HCT116 (cell line): ENCODE data around the gene HARBI1. TPM values are rescaled to one million over a fixed set of nuclear protein-coding genes. Genes with fewer than 3 reads are reported as not detected.

Source experiments
- ATAC-seq: fragments of 200-7000 bp; cut with Tn5 transposase; 2 replicates; pipeline ENCODE4 v1.9.1; 2020; ENCODE audit warnings: mild to moderate bottlenecking, moderate library complexity
- BruUV-seq: library from RNA; stranded (reverse); fragments of 400-500 nt; replicated peaks from 2 replicates; lab custom pipeline; 2021; lab: Mats Ljungman, UMichigan
- CTCF ChIA-PET: fragments of 300-600 bp; sonication (Branson Sonifier 250); formaldehyde crosslinking; loops from one replicate; lab custom pipeline; 2021; ENCODE audit warnings: antibody characterized with exemption; lab: Charles Lee
- POLR2A ChIA-PET: fragments of 300-600, 350-600 bp; sonication (Branson Sonifier 250); formaldehyde crosslinking; loops from one replicate; lab custom pipeline; 2021; ENCODE audit warnings: antibody characterized with exemption; lab: Charles Lee
- RAD21 ChIA-PET, 2 experiments: fragments of 300-600 bp; sonication (Branson Sonifier 250); formaldehyde crosslinking; loops; one replicate each; lab custom pipeline; 2023; ENCODE audit warnings: low total read pairs in 2 of 2; ENCODE audit not compliant: uncharacterized antibody in 2 of 2, unreplicated experiment in 2 of 2, low non-redundant PET in 1 of 2; lab: Charles Lee
- DNase-seq: peaks from one replicate; pipeline ENCODE4 v3.0.0-alpha.2; 2010; ENCODE audit warnings: low read depth, low spot score
- H2AFZ ChIP-seq: fragments of 200-600 bp; shearing (Covaris generic), sonication (generic); 2 replicates; pipeline ENCODE4 v1.6.1; 2017; ENCODE audit warnings: low read depth, mixed run types, mixed read lengths, antibody characterized with exemption, low read length; ENCODE audit not compliant: poor library complexity, severe bottlenecking
- H3K27ac ChIP-seq: 2 replicates; pipeline ENCODE4 v1.5.1; 2012; ENCODE audit warnings: low read depth, low read length
- H3K27me3 ChIP-seq: fragments of 200-600 bp; sonication (generic); 2 replicates; pipeline ENCODE4 v1.6.1; 2016; ENCODE audit warnings: mixed run types, low read length, mixed read lengths; ENCODE audit not compliant: insufficient read depth
- H3K36me3 ChIP-seq, 2 experiments: fragments of 200-500 bp in 1 of 2; fragments of 200-600 bp in 1 of 2; sonication (Bioruptor generic) in 1 of 2; sonication (generic) in 1 of 2; 2 replicates each; pipeline versions ENCODE4 v1.5.1 to v1.6.1; 2014 to 2016; ENCODE audit warnings: low read length in 2 of 2, inconsistent platforms in 1 of 2, mixed read lengths in 1 of 2, mixed run types in 1 of 2; ENCODE audit not compliant: insufficient read depth in 2 of 2, control insufficient read depth in 1 of 2
- H3K4me1 ChIP-seq, 2 experiments: fragments of 200-600 bp in 1 of 2; sonication (generic) in 1 of 2; 2 replicates each; pipeline versions ENCODE4 v1.5.1 to v1.6.1; 2012 to 2017; ENCODE audit warnings: low read length in 2 of 2, inconsistent platforms in 1 of 2, mild to moderate bottlenecking in 1 of 2, mixed read lengths in 1 of 2, mixed run types in 1 of 2, moderate library complexity in 1 of 2; ENCODE audit not compliant: insufficient read depth in 2 of 2, control insufficient read depth in 1 of 2
- H3K4me2 ChIP-seq: fragments of 200-600 bp; sonication (generic); 2 replicates; pipeline ENCODE4 v1.6.1; 2017; ENCODE audit warnings: mixed run types, low read length, mixed read lengths
- H3K4me3 ChIP-seq, 2 experiments: fragments of 200-600 bp in 1 of 2; sonication (generic) in 1 of 2; replicated peaks in 1 of 2; 2 replicates each; pipeline ENCODE4 v1.5.1; 2011 to 2016; ENCODE audit warnings: low read length in 2 of 2, control low read depth in 1 of 2, low read depth in 1 of 2, mild to moderate bottlenecking in 1 of 2, mixed read lengths in 1 of 2, mixed run types in 1 of 2
- H3K79me2 ChIP-seq: fragments of 200-600 bp; sonication (generic); 2 replicates; pipeline ENCODE4 v1.6.1; 2017; ENCODE audit warnings: mild to moderate bottlenecking, mixed run types, low read length, moderate library complexity, mixed read lengths; ENCODE audit not compliant: insufficient read depth
- H3K9ac ChIP-seq: fragments of 200-600 bp; sonication (generic); 2 replicates; pipeline ENCODE4 v1.6.1; 2016; ENCODE audit warnings: low read length, mixed read lengths
- H3K9me2 ChIP-seq: fragments of 200-600 bp; sonication (generic), shearing (Covaris generic); 2 replicates; pipeline ENCODE4 v1.6.1; 2017; ENCODE audit warnings: mixed run types, mild to moderate bottlenecking, moderate library complexity; ENCODE audit not compliant: insufficient read depth
- H3K9me3 ChIP-seq, 2 experiments: fragments of 200-500 bp in 1 of 2; fragments of 200-600 bp in 1 of 2; sonication (Bioruptor generic) in 1 of 2; sonication (generic) in 1 of 2; 2 replicates each; pipeline ENCODE4 v1.6.1; 2014 to 2017; ENCODE audit warnings: low read length in 2 of 2, mixed read lengths in 2 of 2, inconsistent platforms in 1 of 2, low read depth in 1 of 2, mild to moderate bottlenecking in 1 of 2, mixed run types in 1 of 2, moderate library complexity in 1 of 2; ENCODE audit not compliant: control insufficient read depth in 1 of 2, insufficient read depth in 1 of 2
- H4K20me1 ChIP-seq: fragments of 200-600 bp; sonication (generic), shearing (Covaris generic); 2 replicates; pipeline ENCODE4 v1.6.1; 2017; ENCODE audit warnings: mixed run types, mild to moderate bottlenecking, moderate library complexity; ENCODE audit not compliant: insufficient read depth
- EGR1 ChIP-seq: IDR thresholded peaks from 2 replicates; pipeline ENCODE4 v1.6.1; 2012; ENCODE audit warnings: low read depth
- ELF1 ChIP-seq: IDR thresholded peaks from 2 replicates; pipeline ENCODE4 v1.6.1; 2012; ENCODE audit warnings: low read depth, borderline replicate concordance
- EZH2phosphoT487 ChIP-seq: fragments of 200-600 bp; IDR thresholded peaks from 2 replicates; pipeline ENCODE4 v1.6.1; 2018; ENCODE audit warnings: antibody characterized with exemption, borderline replicate concordance
- FOSL1 ChIP-seq: IDR thresholded peaks from 2 replicates; pipeline ENCODE4 v1.6.1; 2012; ENCODE audit warnings: low read depth
- JUND ChIP-seq: IDR thresholded peaks from 2 replicates; pipeline ENCODE4 v1.6.1; 2012
- POLR2AphosphoS5 ChIP-seq: IDR thresholded peaks from 2 replicates; pipeline ENCODE4 v1.6.1; 2011; ENCODE audit warnings: mild to moderate bottlenecking, low read depth, low read length, moderate library complexity
- RAD21 ChIP-seq: IDR thresholded peaks from 2 replicates; pipeline ENCODE4 v1.6.1; 2012; ENCODE audit warnings: low read depth, mild to moderate bottlenecking
- YY1 ChIP-seq: IDR thresholded peaks from 2 replicates; pipeline ENCODE4 v1.6.1; 2011; ENCODE audit warnings: low read length, low read depth, moderate library complexity, mild to moderate bottlenecking; ENCODE audit not compliant: insufficient replicate concordance; ENCODE audit errors: extremely low read depth
- intact Hi-C: fragments of 100-400 bp; cut with micrococcal nuclease; formaldehyde crosslinking; loops from 2 replicates; pipeline ENCODE4 v1.10.0; 2022
- total RNA-seq: library from RNA; stranded (reverse); gene quantifications from one replicate; pipeline ENCODE4 v1.2.1, GENCODE V29; 2021; ENCODE audit not compliant: unreplicated experiment
- TF ChIP-seq, protein P1 (sequence below): IDR thresholded peaks from 2 replicates; pipeline ENCODE4 v1.6.1; 2012
- TF ChIP-seq, protein P2 (sequence below), 3 experiments: fragments of 200-600 bp in 1 of 3; sonication (generic) in 1 of 3; IDR thresholded peaks in 2 of 3; conservative IDR thresholded peaks in 1 of 3; 2 replicates each; pipeline ENCODE4 v1.5.1; 2012 to 2017; ENCODE audit warnings: low read depth in 2 of 3, low read length in 2 of 3, antibody characterized with exemption in 1 of 3, borderline replicate concordance in 1 of 3, control low read depth in 1 of 3, mild to moderate bottlenecking in 1 of 3, mixed read lengths in 1 of 3, mixed run types in 1 of 3, moderate library complexity in 1 of 3; ENCODE audit not compliant: insufficient read depth in 1 of 3

The HARBI1 gene
- total RNA-seq, 1 experiment from 2014 or later: 1.9 TPM

GRCh38 chr11:46658259-46658658 lies 41.2 kb upstream of the HARBI1 start:
- H3K27ac ChIP-seq: no peak overlapping the region

More at GRCh38 chr11:46658259-46658658, 41.2 kb upstream of the HARBI1 start:
- TF ChIP-seq EZH2phosphoT487: no peak
- TF ChIP-seq YY1: no peak
- TF ChIP-seq POLR2AphosphoS5: no peak
- TF ChIP-seq, protein P1, sequence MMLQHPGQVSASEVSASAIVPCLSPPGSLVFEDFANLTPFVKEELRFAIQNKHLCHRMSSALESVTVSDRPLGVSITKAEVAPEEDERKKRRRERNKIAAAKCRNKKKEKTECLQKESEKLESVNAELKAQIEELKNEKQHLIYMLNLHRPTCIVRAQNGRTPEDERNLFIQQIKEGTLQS: no peak
- no peak for TF ChIP-seq RAD21
- TF ChIP-seq ELF1: no peak
- TF ChIP-seq EGR1: no peak
- TF ChIP-seq, protein P2, sequence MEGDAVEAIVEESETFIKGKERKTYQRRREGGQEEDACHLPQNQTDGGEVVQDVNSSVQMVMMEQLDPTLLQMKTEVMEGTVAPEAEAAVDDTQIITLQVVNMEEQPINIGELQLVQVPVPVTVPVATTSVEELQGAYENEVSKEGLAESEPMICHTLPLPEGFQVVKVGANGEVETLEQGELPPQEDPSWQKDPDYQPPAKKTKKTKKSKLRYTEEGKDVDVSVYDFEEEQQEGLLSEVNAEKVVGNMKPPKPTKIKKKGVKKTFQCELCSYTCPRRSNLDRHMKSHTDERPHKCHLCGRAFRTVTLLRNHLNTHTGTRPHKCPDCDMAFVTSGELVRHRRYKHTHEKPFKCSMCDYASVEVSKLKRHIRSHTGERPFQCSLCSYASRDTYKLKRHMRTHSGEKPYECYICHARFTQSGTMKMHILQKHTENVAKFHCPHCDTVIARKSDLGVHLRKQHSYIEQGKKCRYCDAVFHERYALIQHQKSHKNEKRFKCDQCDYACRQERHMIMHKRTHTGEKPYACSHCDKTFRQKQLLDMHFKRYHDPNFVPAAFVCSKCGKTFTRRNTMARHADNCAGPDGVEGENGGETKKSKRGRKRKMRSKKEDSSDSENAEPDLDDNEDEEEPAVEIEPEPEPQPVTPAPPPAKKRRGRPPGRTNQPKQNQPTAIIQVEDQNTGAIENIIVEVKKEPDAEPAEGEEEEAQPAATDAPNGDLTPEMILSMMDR (IDR thresholded peaks at IDR 0.05 in 2 of 3, conservative IDR thresholded peaks at IDR 0.05 in 1 of 3; ENCODE audit: borderline replicate concordance in 1 of 3, insufficient read depth in 1 of 3, low read depth in 2 of 3, low read length in 2 of 3): no peak
- TF ChIP-seq JUND: no peak
- no peak for TF ChIP-seq FOSL1
- Histone ChIP-seq H3K9ac (no peak overlapping the region), H3K4me3 (no peak overlapping the region), H3K4me1 (no peaks in the 10 kb centered on the region), H2AFZ (no peak overlapping the region), H3K36me3 (peaks cover 10 to 11% of the 10 kb centered on the region in 2 experiments; a peak in 3 of 4 replicates), H3K9me2 (no peaks in the 10 kb centered on the region), H3K9me3 (no peaks in the 10 kb centered on the region), H4K20me1 (no peaks in the 10 kb centered on the region), H3K4me2 (no peak overlapping the region), H3K27me3 (no peaks in the 10 kb centered on the region), H3K79me2 (no peaks in the 10 kb centered on the region)
- intact Hi-C loops: no loop called here
- BruUV-seq: no TSS peak
- POLR2A ChIA-PET: no interaction called here
- RAD21 ChIA-PET: no interaction called here
- ATAC-seq (no peak), DNase-seq (no peak)
- CTCF ChIA-PET: no interaction called here
